NCI-H526 (cell line): Measurements from ENCODE around the gene IYD.
A peak's percentile ranks its signal among the peaks of the same experiment; 100 is the strongest.

Experiments used
- DNase-seq, 2 experiments: peaks; one replicate each; lab custom pipeline; 2025; lab: John Stamatoyannopoulos, UW

IYD gene

GRCh38 chr6:150394899-150395295, 26.1 kb downstream of the IYD start:
- DNase-seq: no peak

GRCh38 chr6:150395388-150396009, 26.7 kb downstream of the IYD start:
- DNase-seq: peak; percentile 63 to 89

GRCh38 chr6:150403458-150404246, 34.8 kb downstream of the IYD start:
- DNase-seq: no peak

GRCh38 chr6:150406948-150407347, 38.1 kb downstream of the IYD start:
- no peak for DNase-seq

- no peak for DNase-seq
Measured at GRCh38 chr6:150408842-150409241, 40.0 kb downstream of the IYD start.

- DNase-seq: no peak
Measured at GRCh38 chr6:150409576-150410066, 40.8 kb downstream of the IYD start.

- no peak for DNase-seq
Measured at GRCh38 chr6:150410399-150410798, 41.6 kb downstream of the IYD start.

GRCh38 chr6:150410906-150411305, 42.1 kb downstream of the IYD start:
- DNase-seq: no peak

- no peak for DNase-seq
Measured at GRCh38 chr6:150412221-150412620, 43.4 kb downstream of the IYD start.

GRCh38 chr6:150413198-150413597, 44.4 kb downstream of the IYD start:
- no peak for DNase-seq

- DNase-seq: no peak
Measured at GRCh38 chr6:150413781-150414281, 45.0 kb downstream of the IYD start.

- no peak for DNase-seq
Measured at GRCh38 chr6:150416128-150416527, 47.3 kb downstream of the IYD start.

GRCh38 chr6:150417250-150417649, 48.4 kb downstream of the IYD start:
- DNase-seq: no peak

GRCh38 chr6:150417899-150418826, 49.4 kb downstream of the IYD start:
- DNase-seq: peak; percentile 32 to 76

GRCh38 chr6:150418827-150419594, 50.2 kb downstream of the IYD start:
- peak in 1 of 2 experiments; percentile 72 for DNase-seq

GRCh38 chr6:150420428-150420827, 51.6 kb downstream of the IYD start:
- DNase-seq: no peak

- DNase-seq: no peak
Measured at GRCh38 chr6:150420926-150421325, 52.1 kb downstream of the IYD start.

GRCh38 chr6:150425508-150425907, 56.7 kb downstream of the IYD start:
- DNase-seq: no peak

- no peak for DNase-seq
Measured at GRCh38 chr6:150426198-150426597, 57.4 kb downstream of the IYD start.

GRCh38 chr6:150427037-150427602, 58.3 kb downstream of the IYD start:
- no peak for DNase-seq

GRCh38 chr6:150427843-150428242, 59.0 kb downstream of the IYD start:
- DNase-seq: no peak
